Measurements from ENCODE around the gene MED12L.

DNA sequence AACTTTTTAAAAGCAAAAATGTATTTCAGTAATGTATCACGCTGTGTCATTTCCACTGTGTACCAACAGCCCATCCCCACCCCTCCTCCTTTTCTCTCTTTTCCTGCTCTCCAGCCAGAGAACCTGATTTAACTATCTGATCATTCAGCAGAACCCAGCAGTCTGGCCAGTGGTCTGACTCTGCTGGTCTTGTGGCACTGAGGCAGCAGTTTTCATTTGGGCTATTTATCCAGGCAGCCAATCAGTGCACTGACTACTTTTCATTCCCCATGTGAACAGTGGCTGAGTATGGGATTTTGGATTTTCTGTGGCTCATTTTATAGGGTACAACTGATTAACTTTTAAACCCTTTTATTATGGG lies 61.2 kb downstream of the MED12L start:
- TF ChIP-seq, protein P1, sequence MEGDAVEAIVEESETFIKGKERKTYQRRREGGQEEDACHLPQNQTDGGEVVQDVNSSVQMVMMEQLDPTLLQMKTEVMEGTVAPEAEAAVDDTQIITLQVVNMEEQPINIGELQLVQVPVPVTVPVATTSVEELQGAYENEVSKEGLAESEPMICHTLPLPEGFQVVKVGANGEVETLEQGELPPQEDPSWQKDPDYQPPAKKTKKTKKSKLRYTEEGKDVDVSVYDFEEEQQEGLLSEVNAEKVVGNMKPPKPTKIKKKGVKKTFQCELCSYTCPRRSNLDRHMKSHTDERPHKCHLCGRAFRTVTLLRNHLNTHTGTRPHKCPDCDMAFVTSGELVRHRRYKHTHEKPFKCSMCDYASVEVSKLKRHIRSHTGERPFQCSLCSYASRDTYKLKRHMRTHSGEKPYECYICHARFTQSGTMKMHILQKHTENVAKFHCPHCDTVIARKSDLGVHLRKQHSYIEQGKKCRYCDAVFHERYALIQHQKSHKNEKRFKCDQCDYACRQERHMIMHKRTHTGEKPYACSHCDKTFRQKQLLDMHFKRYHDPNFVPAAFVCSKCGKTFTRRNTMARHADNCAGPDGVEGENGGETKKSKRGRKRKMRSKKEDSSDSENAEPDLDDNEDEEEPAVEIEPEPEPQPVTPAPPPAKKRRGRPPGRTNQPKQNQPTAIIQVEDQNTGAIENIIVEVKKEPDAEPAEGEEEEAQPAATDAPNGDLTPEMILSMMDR (IDR thresholded peaks at IDR 0.05; ENCODE audit: poor library complexity, severe bottlenecking) = no peak
- TF ChIP-seq, protein P2, sequence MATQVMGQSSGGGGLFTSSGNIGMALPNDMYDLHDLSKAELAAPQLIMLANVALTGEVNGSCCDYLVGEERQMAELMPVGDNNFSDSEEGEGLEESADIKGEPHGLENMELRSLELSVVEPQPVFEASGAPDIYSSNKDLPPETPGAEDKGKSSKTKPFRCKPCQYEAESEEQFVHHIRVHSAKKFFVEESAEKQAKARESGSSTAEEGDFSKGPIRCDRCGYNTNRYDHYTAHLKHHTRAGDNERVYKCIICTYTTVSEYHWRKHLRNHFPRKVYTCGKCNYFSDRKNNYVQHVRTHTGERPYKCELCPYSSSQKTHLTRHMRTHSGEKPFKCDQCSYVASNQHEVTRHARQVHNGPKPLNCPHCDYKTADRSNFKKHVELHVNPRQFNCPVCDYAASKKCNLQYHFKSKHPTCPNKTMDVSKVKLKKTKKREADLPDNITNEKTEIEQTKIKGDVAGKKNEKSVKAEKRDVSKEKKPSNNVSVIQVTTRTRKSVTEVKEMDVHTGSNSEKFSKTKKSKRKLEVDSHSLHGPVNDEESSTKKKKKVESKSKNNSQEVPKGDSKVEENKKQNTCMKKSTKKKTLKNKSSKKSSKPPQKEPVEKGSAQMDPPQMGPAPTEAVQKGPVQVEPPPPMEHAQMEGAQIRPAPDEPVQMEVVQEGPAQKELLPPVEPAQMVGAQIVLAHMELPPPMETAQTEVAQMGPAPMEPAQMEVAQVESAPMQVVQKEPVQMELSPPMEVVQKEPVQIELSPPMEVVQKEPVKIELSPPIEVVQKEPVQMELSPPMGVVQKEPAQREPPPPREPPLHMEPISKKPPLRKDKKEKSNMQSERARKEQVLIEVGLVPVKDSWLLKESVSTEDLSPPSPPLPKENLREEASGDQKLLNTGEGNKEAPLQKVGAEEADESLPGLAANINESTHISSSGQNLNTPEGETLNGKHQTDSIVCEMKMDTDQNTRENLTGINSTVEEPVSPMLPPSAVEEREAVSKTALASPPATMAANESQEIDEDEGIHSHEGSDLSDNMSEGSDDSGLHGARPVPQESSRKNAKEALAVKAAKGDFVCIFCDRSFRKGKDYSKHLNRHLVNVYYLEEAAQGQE (IDR thresholded peaks at IDR 0.05; ENCODE audit: borderline replicate concordance) = no peak
- no peak for TF ChIP-seq EZH2 (IDR thresholded peaks at IDR 0.05; ENCODE audit: borderline replicate concordance, insufficient read depth, low read length, poor library complexity, severe bottlenecking)
